GDM1 (cell line): ENCODE data around the gene TUBE1.

Source experiments
- DNase-seq: peaks from one replicate; lab custom pipeline; 2025; lab: John Stamatoyannopoulos, UW

TUBE1 gene

GRCh38 chr6:112033791-112034615 is 53.3 kb downstream of the TUBE1 start:
- no peak for DNase-seq

- no peak for DNase-seq
These were observed 54.6 kb downstream of the TUBE1 start for GRCh38 chr6:112032728-112033127.

- DNase-seq: no peak
These were observed 55.3 kb downstream of the TUBE1 start for GRCh38 chr6:112031960-112032359.

- DNase-seq: no peak
These were observed 56.2 kb downstream of the TUBE1 start for GRCh38 chr6:112030961-112031660.

- no peak for DNase-seq
These were observed 56.9 kb downstream of the TUBE1 start for GRCh38 chr6:112030206-112030960.

GRCh38 chr6:112029045-112029822 is 58.0 kb downstream of the TUBE1 start:
- peak; percentile 36 for DNase-seq

GRCh38 chr6:112027942-112028674 is 59.2 kb downstream of the TUBE1 start:
- DNase-seq: no peak

GRCh38 chr6:112026933-112027332 is 60.3 kb downstream of the TUBE1 start:
- DNase-seq: no peak

- no peak for DNase-seq
These were observed 62.8 kb downstream of the TUBE1 start for GRCh38 chr6:112024464-112024863.

- no peak for DNase-seq
These were observed 64.5 kb downstream of the TUBE1 start for GRCh38 chr6:112022749-112023148.

GRCh38 chr6:112021691-112022310 is 65.5 kb downstream of the TUBE1 start:
- DNase-seq: no peak
